HG03103 (cell line): ENCODE results near the gene DNMT3A.
A peak's percentile ranks its signal among the peaks of the same experiment; 100 is the strongest.

Source experiments
- ATAC-seq: cut with Tn5 transposase; IDR thresholded peaks from one replicate; pipeline ENCODE4 v1.9.1; 2021; ENCODE audit warnings: low read depth; ENCODE audit not compliant: unreplicated experiment

Gene DNMT3A

GRCh38 chr2:25373269-25373981 lies 31.7 kb upstream of the DNMT3A start:
- ATAC-seq, result no peak

- no peak for ATAC-seq
Measured at GRCh38 chr2:25372405-25373268, 30.9 kb upstream of the DNMT3A start.

GRCh38 chr2:25371253-25372241 lies 29.8 kb upstream of the DNMT3A start:
- no peak for ATAC-seq

GRCh38 chr2:25369876-25370275 lies 28.2 kb upstream of the DNMT3A start:
- ATAC-seq, result no peak

- no peak for ATAC-seq
Measured at GRCh38 chr2:25369439-25369838, 27.7 kb upstream of the DNMT3A start.

- ATAC-seq, result no peak
Measured at GRCh38 chr2:25368660-25369059, 26.9 kb upstream of the DNMT3A start.

GRCh38 chr2:25367296-25367695 lies 25.6 kb upstream of the DNMT3A start:
- ATAC-seq, result no peak

GRCh38 chr2:25366629-25367028 lies 24.9 kb upstream of the DNMT3A start:
- no peak for ATAC-seq

- no peak for ATAC-seq
Measured at GRCh38 chr2:25365241-25365640, 23.5 kb upstream of the DNMT3A start.

GRCh38 chr2:25363733-25364132 lies 22.0 kb upstream of the DNMT3A start:
- ATAC-seq, result no peak

- ATAC-seq, result peak; percentile 61
Measured at GRCh38 chr2:25362434-25363145, 20.9 kb upstream of the DNMT3A start.

- peak; percentile 78 for ATAC-seq
Measured at GRCh38 chr2:25362049-25362433, 20.3 kb upstream of the DNMT3A start.

- ATAC-seq, result no peak
Measured at GRCh38 chr2:25361261-25362048, 19.7 kb upstream of the DNMT3A start.

GRCh38 chr2:25358836-25359235 lies 17.1 kb upstream of the DNMT3A start:
- no peak for ATAC-seq

GRCh38 chr2:25358249-25358815 lies 16.6 kb upstream of the DNMT3A start:
- ATAC-seq, result no peak

- no peak for ATAC-seq
Measured at GRCh38 chr2:25356088-25356487, 14.4 kb upstream of the DNMT3A start.

- no peak for ATAC-seq
Measured at GRCh38 chr2:25355270-25355669, 13.5 kb upstream of the DNMT3A start.

- ATAC-seq, result no peak
Measured at GRCh38 chr2:25354116-25354515, 12.4 kb upstream of the DNMT3A start.

- ATAC-seq, result no peak
Measured at GRCh38 chr2:25349397-25349796, 7.7 kb upstream of the DNMT3A start.
